Fibroblast of lung (primary cell): ENCODE results near the gene USP15. TPM values are rescaled to one million over a fixed set of nuclear protein-coding genes. Genes with fewer than 3 reads are reported as not detected.

Experiments
- DNase-seq, 2 donors: peaks; one replicate each; pipeline versions ENCODE4 v3.0.0 to v3.0.0-alpha.2; 2010; ENCODE audit warnings: low read depth in 2 of 2
- H2AFZ ChIP-seq: 2 replicates; pipeline ENCODE4 v1.5.1; 2012; ENCODE audit warnings: low read length, control low read depth, inconsistent platforms
- H3K27ac ChIP-seq: 2 replicates; pipeline ENCODE4 v1.5.1; 2011; ENCODE audit warnings: low read length, control low read depth; ENCODE audit not compliant: insufficient read depth
- H3K27me3 ChIP-seq: 2 replicates; pipeline ENCODE4 v1.5.1; 2011; ENCODE audit warnings: mild to moderate bottlenecking, low read length; ENCODE audit not compliant: control insufficient read depth, insufficient read depth
- H3K36me3 ChIP-seq: 2 replicates; pipeline ENCODE4 v1.5.1; 2011; ENCODE audit warnings: low read length; ENCODE audit not compliant: control insufficient read depth, insufficient read depth
- H3K4me1 ChIP-seq: 2 replicates; pipeline ENCODE4 v1.5.1; 2011; ENCODE audit warnings: low read length; ENCODE audit not compliant: control insufficient read depth, insufficient read depth; ENCODE audit errors: extremely low read depth
- H3K4me2 ChIP-seq: 2 replicates; pipeline ENCODE4 v1.5.1; 2011; ENCODE audit warnings: low read length, control low read depth; ENCODE audit not compliant: insufficient read depth; ENCODE audit errors: extremely low read depth
- H3K4me3 ChIP-seq, 4 experiments: fragments of 200-600 bp in 1 of 4; sonication (generic) in 1 of 4; replicated peaks in 1 of 4; 2 replicates each; pipeline ENCODE4 v1.5.1; 2011 to 2016; ENCODE audit warnings: low read length in 4 of 4, low read depth in 3 of 4, mild to moderate bottlenecking in 3 of 4, control low read depth in 2 of 4, inconsistent platforms in 1 of 4, mixed read lengths in 1 of 4; ENCODE audit not compliant: insufficient read depth in 1 of 4; ENCODE audit errors: control extremely low read depth in 1 of 4
- H3K79me2 ChIP-seq: 2 replicates; pipeline ENCODE4 v1.5.1; 2012; ENCODE audit warnings: mild to moderate bottlenecking, low read length, inconsistent platforms; ENCODE audit not compliant: control insufficient read depth, insufficient read depth
- H3K9ac ChIP-seq: 2 replicates; pipeline ENCODE4 v1.5.1; 2011; ENCODE audit warnings: mild to moderate bottlenecking, low read length, control low read depth; ENCODE audit not compliant: insufficient read depth
- H3K9me3 ChIP-seq: 2 replicates; pipeline ENCODE4 v1.5.1; 2012; ENCODE audit warnings: low read depth, low read length; ENCODE audit not compliant: control insufficient read depth, insufficient read depth
- H4K20me1 ChIP-seq: 2 replicates; pipeline ENCODE4 v1.5.1; 2011; ENCODE audit warnings: low read length; ENCODE audit not compliant: control insufficient read depth, insufficient read depth; ENCODE audit errors: extremely low read depth
- CTCF ChIP-seq, 2 donors: IDR thresholded peaks in 1 of 2; conservative IDR thresholded peaks in 1 of 2; 1 replicate in 1 of 2; 2 replicates in 1 of 2; pipeline ENCODE4 v1.5.1; 2011 to 2012; ENCODE audit warnings: low read length in 2 of 2, control low read depth in 1 of 2, inconsistent platforms in 1 of 2, low read depth in 1 of 2, mild to moderate bottlenecking in 1 of 2
- EZH2 ChIP-seq: IDR thresholded peaks from 2 replicates; pipeline ENCODE4 v1.5.1; 2012; ENCODE audit warnings: low read length, control low read depth, mild to moderate bottlenecking; ENCODE audit errors: missing control alignments
- polyA plus RNA-seq, 2 donors: library from polyadenylated mRNA; depleted of rRNA in 1 of 2; stranded (reverse) in 1 of 2; unstranded in 1 of 2; fragments of >200 nt; gene quantifications; 2 replicates each; pipeline ENCODE4 v1.2.1, GENCODE V29; 2011 to 2012; ENCODE audit warnings: missing spikeins in 1 of 2
- total RNA-seq: library from RNA; depleted of rRNA; stranded (reverse); fragments of >200 nt; gene quantifications from 2 replicates; pipeline ENCODE4 v1.2.1, GENCODE V29; 2014

USP15 gene
- total and polyA plus RNA-seq, 2 donors (not counting 1 experiment from before 2014, with no cell fraction given): 57.6 to 63.1 TPM

- Histone ChIP-seq H3K4me2 (no peak overlapping the region), H3K27ac (no peak overlapping the region), H3K27me3 (no peaks in the 10 kb centered on the region), H3K4me1 (no peaks in the 10 kb centered on the region), H2AFZ (no peak overlapping the region), H3K4me3 (peak overlapping the region in 1 of 4 experiments; percentile 20), H4K20me1 (no peaks in the 10 kb centered on the region), H3K36me3 (peaks cover 3% of the 10 kb centered on the region), H3K9me3 (no peaks in the 10 kb centered on the region), H3K9ac (no peak overlapping the region), H3K79me2 (no peaks in the 10 kb centered on the region)
- TF ChIP-seq CTCF (conservative IDR thresholded peaks at IDR 0.05 in 1 of 2, IDR thresholded peaks at IDR 0.05 in 1 of 2; ENCODE audit: low read depth in 1 of 2, low read length in 2 of 2): no peak
- no peak for TF ChIP-seq EZH2
- DNase-seq: peak; percentile 39 to 55
Measured at GRCh38 chr12:62347922-62348650, 87.9 kb downstream of the USP15 start.

GRCh38 chr12:62350554-62350953, 90.3 kb downstream of the USP15 start:
- TF ChIP-seq EZH2: no peak
- no peak for TF ChIP-seq CTCF (conservative IDR thresholded peaks at IDR 0.05 in 1 of 2, IDR thresholded peaks at IDR 0.05 in 1 of 2; ENCODE audit: low read depth in 1 of 2, low read length in 2 of 2)
- H3K4me3 ChIP-seq: no peak overlapping the region

GRCh38 chr12:62351326-62351725, 91.1 kb downstream of the USP15 start:
- TF ChIP-seq CTCF (conservative IDR thresholded peaks at IDR 0.05 in 1 of 2, IDR thresholded peaks at IDR 0.05 in 1 of 2; ENCODE audit: low read depth in 1 of 2, low read length in 2 of 2) (no peak), EZH2 (no peak)
- Histone ChIP-seq H4K20me1 (no peaks in the 10 kb centered on the region), H3K4me1 (no peaks in the 10 kb centered on the region), H3K36me3 (no peaks in the 10 kb centered on the region), H3K9me3 (no peaks in the 10 kb centered on the region), H2AFZ (no peak overlapping the region), H3K4me2 (no peak overlapping the region), H3K9ac (no peak overlapping the region), H3K79me2 (no peaks in the 10 kb centered on the region), H3K27me3 (no peaks in the 10 kb centered on the region), H3K27ac (no peak overlapping the region), H3K4me3 (no peak overlapping the region)
- no peak for DNase-seq

More at GRCh38 chr12:62350554-62350953, 90.3 kb downstream of the USP15 start:
- Histone ChIP-seq H3K4me1 (no peaks in the 10 kb centered on the region), H3K79me2 (no peaks in the 10 kb centered on the region), H3K27ac (no peak overlapping the region), H3K4me2 (no peak overlapping the region), H3K9ac (no peak overlapping the region), H3K27me3 (no peaks in the 10 kb centered on the region), H4K20me1 (no peaks in the 10 kb centered on the region), H3K9me3 (no peaks in the 10 kb centered on the region), H3K36me3 (no peaks in the 10 kb centered on the region), H2AFZ (no peak overlapping the region)
- DNase-seq: no peak
